HUDEP-2 (cell line): ENCODE data around the gene GDPD3.
A peak's percentile ranks its signal among the peaks of the same experiment; 100 is the strongest.

Experiments
- DNase-seq, 76 experiments: peaks; one replicate each; lab custom pipeline; 2025; ENCODE audit not compliant: unreplicated experiment in 76 of 76; lab: John Stamatoyannopoulos, UW

Gene GDPD3

DNA sequence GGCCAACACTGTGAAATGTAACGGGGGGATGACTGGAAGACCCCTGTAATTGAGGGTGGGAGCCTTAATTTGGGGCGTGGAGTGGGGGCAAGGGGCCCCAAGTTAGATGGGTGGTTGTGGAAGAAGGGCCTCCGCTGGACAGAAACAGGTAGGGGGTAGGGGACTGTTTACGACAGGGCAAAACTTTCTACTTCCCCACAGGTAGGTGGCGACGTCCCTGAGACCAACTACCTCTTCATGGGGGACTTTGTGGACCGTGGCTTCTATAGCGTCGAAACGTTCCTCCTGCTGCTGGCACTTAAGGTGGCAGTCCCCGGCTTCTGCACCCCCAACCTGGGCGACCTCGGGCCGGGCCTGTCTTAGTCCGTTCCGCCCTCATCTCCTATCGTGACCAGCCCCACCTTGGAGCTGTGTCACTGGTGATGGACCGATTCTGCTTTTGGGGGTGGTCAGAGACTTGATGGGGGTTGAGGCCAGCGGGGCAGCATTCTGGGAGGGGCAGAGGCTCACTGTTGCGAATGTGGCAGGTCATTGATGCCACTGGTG lies 30.7 kb downstream of the GDPD3 start:
- DNase-seq, result no peak

DNA sequence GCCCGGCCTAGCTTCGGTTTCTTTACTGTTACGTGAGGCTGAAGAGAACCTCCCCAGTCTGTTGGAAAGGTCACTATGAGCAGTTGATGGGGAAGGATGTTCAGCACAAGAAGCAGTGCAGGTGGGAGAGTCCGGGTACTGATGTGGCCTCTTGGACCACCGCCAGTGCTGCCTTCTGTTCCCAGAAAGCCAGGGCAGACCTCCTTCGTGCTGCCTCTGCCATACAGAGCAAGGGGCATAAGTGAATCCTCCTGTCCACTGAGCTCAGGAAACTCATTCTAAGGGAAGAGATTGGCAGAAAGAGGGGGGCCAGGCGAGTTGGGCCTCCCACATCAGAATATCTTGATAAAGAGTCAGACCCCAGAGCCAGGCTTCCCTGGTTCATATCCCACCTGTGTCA lies 33.9 kb downstream of the GDPD3 start:
- no peak for DNase-seq

DNA sequence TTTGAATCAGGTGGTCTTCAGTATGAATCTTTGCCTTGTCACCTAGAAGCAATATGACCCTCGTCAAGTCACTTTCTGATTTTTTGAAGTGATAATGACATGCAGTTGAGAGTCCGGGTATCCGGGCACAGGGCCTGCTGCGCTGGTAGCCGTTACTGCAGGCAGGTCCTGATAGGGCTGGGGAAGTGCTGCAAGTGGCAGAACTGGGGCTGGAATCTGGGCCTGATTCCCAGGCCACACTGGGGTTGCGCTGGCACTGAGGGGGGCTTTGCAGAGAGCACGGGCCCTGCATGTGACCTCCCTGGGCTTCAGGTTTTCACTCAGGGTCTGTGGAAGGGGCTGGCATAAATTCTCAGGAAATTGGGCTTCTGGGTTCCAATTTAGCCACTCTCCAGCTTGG lies 34.6 kb downstream of the GDPD3 start:
- no peak for DNase-seq

DNA sequence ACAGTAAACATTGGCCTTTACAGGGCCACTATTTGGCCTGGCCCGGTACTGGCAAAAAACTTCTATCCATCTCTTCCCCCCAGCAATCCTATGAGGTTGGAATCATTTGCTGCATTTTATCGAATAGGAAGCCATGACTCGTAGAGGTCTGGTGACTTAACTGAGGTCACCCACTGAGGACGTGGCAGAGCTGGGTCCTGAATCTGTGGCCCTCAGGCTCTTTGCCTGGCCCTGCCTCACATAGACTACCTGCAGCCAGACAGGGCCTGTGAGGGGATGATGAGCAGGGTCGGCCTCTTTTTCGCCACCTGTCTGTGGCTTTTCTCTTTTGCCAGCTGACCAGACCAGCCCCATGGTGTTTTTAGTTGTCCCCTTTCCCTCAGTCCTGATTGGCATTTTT lies 35.7 kb downstream of the GDPD3 start:
- no peak for DNase-seq

DNA sequence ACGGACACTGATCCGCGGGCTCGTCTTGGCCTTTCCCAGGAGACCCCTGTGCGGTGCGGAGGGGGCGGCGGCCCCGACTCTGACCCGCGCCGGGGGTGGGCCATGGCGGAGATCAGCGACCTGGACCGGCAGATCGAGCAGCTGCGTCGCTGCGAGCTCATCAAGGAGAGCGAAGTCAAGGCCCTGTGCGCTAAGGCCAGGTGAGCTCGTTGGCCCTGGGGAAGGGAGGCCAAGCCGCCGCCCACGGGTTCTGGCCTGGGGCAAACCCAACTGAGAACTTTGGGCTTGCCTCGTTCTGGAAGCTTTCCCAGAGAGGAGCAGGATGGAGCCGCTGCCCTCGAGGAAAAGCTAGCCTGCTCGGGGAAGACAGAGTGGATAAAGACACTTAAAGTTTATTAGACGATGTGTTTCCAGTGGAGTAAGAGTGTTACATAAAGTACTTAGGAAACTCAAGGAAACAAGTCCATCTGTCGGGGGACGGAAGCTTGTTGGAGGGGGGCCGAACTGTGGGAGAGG lies 37.0 kb downstream of the GDPD3 start:
- peak in 3 of 76 experiments; percentile 6 to 15 (median 12) for DNase-seq

DNA sequence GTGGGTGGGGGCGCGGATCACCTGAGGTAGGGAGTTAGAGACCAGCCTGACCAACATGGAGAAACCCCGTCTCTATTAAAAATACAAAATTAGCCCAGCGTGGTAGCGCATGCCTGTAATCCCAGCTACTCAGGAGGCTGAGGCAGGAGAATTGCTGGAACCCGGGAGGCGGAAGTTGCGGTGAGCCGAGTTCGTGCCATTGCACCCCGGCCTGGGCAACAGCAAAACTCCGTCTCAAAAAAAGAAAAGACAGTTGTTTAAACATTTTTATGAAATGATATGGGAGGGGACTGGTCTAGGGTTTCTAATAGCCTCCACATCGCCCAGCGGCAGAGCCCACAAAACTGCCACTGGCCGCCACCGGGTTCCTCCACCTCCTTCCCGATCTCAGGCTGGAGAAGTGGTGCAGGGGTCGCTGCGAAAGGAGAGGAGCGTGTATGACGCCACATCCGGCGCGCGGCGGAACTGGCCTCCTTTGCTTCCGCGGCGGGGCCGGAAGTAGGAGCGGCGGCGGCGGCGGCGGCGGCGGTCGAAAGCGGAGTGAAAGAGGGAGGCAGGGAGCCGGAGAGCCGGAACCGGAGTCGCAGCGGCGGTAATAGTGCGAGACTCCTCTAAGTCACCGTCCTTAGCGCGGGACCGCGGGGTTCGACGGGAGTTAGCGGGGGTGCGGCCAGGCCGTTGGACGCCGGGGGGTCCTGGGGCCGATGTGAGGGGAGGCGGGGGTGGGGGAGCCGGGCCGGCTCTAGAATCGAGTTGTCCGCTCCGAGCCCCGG lies 37.6 kb downstream of the GDPD3 start, which contains the start of gene PPP4C:
Gene PPP4C (plus strand): TSS at position 492 of the 773 bp plus-strand sequence. CDS start 384 bp downstream, outside the sequence.
- DNase-seq, result peak in 71 of 76 experiments; percentile 12 to 87 (median 73)

DNA sequence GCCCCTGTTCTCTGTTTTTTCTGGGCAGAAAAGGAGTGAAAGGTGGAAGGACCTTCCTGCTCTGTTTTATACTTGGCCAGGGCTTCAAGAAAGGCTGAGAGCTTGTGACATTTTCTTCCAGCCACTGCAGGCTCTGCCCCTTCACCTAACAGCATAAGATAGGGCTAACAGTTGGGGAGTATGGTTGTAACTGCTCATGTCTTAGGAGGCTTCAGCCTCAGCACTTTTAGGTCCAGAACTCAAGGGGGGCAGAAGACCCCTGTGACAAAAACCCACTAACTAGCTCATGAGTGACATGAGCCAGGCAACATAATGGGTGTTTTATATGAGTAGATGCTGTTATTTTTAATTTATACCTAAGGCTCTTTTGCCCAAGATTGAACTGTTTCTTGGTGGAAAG lies 42.8 kb downstream of the GDPD3 start:
- DNase-seq, result peak in 3 of 76 experiments; percentile 19 to 53 (median 43)

DNA sequence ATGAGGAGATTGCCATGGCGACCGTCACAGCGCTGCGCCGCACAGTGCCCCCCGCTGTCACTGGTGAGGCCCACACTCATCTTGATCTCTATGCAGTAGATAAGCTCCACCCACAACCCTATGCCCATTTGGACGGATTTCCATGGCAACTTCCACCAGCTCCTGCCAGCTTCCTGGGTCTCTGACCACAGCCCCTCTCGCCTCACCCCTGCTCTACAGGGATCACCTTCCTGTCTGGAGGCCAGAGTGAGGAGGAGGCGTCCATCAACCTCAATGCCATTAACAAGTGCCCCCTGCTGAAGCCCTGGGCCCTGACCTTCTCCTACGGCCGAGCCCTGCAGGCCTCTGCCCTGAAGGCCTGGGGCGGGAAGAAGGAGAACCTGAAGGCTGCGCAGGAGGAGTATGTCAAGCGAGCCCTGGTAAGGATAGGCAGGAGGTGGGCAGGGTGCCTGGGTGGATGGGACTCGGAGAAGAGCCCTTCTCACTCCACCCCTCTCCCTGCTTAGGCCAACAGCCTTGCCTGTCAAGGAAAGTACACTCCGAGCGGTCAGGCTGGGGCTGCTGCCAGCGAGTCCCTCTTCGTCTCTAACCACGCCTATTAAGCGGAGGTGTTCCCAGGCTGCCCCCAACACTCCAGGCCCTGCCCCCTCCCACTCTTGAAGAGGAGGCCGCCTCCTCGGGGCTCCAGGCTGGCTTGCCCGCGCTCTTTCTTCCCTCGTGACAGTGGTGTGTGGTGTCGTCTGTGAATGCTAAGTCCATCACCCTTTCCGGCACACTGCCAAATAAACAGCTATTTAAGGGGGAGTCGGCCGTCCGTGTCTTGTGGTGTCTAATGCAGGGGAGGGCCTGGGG lies 43.5 kb downstream of the GDPD3 start:
- peak in 36 of 76 experiments; percentile 10 to 86 (median 41) for DNase-seq

DNA sequence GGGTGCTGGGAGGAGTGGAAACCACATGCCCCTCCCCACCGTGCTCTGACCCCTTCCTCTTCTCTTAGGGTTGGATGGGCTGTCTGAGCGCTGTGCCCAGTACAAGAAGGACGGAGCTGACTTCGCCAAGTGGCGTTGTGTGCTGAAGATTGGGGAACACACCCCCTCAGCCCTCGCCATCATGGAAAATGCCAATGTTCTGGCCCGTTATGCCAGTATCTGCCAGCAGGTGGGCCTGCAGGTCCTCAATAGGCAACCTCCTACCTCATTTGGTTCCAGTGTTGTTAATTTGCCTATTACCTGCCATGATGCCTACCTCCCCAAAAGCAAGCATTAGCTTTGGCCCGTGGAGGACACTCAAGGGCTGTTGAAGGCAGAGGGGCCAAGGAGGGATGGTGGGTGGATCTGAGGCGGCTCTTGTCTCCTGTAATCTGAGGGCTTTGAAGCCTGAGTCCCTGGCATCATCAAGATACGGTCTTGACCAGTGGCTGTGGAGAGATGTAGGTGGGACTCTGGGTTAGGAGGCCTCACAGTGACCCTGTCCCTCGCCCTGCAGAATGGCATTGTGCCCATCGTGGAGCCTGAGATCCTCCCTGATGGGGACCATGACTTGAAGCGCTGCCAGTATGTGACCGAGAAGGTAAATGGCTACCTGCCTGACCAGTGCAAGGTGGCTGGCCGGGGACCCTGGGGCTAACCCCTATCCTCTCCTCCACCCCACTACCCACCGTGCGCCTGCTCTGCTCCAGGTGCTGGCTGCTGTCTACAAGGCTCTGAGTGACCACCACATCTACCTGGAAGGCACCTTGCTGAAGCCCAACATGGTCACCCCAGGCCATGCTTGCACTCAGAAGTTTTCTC lies 44.4 kb downstream of the GDPD3 start:
- DNase-seq, result peak in 45 of 76 experiments; percentile 5 to 64 (median 32)

DNA sequence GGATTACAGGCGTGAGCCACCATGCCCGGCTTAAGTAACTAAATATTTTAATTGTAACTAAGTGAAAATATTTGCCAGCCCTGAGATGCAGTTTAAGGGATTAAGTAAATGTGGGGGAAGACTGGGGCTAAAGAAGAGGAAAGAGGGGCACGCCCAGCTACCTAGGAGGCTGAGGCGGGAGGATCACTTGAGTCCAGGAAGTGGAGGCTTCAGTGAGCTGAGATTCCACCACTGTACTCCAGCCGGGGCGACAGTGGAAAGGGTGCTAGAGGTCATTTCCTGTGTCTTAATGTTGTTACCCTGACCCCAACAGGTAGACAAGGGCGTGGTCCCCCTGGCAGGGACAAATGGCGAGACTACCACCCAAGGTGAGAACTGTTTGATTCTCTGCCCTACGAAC lies 45.0 kb downstream of the GDPD3 start:
- no peak for DNase-seq

DNA sequence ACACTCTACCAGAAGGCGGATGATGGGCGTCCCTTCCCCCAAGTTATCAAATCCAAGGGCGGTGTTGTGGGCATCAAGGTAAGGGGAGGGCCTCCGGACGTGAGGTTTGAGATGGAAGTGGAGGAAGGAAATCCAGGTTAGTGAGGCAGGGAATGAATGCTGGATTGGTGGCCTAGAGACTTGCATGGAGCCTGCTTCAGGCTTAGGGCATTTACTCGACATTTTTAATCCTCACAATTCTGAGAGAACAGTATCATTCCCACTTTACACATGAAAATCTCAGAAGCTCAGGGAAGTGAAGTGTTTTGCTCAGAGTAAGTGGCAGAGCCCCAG lies 45.8 kb downstream of the GDPD3 start:
- no peak for DNase-seq

DNA sequence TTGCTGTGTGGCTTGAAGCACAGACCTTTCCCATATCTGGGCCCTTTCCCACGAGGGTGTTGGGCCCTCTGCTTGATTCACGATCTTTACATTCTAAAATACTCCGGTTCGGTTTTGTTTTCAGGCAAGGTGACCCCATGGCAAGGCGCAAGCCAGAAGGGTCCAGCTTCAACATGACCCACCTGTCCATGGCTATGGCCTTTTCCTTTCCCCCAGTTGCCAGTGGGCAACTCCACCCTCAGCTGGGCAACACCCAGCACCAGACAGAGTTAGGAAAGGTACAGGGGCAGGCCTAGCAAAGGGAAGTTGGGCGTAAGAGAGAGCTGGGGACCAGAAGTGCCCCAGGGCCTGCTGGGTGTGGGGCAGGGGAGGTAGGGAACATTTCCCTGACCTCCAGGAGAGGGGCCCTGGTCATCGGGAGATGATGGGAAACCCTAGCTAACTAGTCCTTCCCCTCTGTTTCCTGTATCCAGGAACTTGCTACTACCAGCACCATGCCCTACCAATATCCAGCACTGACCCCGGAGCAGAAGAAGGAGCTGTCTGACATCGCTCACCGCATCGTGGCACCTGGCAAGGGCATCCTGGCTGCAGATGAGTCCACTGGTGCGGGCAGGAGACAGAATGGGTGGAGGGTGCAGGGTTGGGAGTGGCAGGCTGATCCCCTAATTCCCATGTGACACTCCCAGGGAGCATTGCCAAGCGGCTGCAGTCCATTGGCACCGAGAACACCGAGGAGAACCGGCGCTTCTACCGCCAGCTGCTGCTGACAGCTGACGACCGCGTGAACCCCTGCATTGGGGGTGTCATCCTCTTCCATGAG lies 46.4 kb downstream of the GDPD3 start:
- DNase-seq, result peak in 1 of 76 experiments; percentile 48

DNA sequence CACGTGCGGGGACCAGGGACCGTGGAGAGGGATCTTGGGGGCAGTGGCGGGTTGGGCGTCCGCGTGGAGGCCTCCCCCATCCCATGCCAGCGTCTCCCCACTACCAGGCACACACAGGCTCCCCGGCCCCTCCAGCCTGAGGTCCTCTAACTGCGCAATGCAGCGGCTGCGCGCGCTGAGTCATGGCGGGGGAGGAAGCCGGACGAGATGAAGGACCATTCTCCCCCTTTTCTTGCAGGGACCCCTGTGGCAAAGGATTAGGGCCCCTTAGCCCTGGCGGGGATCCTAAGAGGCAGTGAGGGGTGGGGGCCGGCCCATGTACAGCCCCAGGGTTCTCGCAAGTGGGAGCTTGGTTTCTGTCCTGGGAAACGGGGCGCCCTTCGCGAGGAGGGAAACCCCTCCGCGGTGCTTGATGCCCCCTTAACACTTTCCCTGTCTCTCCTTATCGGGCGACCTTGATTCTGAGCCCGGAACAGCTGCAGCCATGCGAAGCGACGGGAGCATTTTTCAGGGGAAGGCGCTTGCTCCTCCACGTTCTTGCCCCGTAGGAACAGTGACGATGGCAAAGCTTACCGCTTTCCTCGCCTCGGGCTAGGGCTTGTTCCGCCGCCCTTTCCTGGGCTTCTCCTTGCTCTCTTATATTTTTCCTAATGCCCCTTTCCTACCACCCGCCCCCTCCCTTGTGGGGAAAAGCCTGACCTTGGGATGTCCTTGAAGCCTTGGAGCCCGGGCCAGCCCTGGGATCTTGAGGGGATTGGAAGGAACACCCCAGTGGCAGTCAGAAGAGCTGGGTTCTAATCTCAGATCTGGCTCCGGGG lies 47.2 kb downstream of the GDPD3 start:
- peak in 12 of 76 experiments; percentile 25 to 59 (median 42) for DNase-seq

DNA sequence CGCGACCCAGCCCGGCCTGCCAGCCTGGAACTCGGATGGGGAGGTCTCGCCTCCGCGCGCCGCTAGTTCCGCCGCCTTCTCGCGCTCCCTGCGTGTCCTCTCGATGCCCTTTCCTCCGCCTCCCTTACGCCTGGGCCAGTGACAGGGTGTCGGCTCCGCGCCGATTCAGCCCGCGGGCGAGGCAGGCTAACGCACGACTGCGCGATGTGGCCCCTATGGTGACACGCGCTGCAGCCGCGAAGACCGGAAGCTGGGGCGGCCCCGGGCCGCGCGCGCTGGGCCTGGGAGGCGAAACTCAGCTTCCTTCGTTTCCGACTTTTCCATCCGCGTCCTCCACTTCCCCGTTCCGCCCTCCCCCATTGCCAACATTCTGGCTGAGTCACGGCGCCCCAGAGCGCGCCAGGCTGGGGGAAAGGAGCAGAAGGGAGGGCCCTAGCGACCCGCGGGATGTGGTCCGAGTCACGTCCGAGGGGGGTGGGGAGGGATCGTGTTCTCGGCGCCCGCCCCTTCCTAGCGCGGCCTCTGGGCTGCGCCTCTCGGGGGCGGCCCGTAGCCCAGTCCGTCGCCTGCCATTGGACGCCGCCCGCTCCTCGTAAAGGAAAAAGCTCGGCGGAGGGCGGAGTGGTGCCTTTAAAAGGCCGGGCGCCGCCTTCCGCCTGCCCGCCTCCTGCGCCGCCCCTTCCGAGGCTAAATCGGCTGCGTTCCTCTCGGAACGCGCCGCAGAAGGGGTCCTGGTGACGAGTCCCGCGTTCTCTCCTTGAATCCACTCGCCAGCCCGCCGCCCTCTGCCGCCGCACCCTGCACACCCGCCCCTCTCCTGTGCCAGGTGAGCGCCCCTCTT lies 48.0 kb downstream of the GDPD3 start, which contains the start of gene ALDOA:
Gene ALDOA (plus strand): TSS at position 659 of the 841 bp plus-strand sequence. CDS start 1,138 bp downstream, outside the sequence.
- peak in 75 of 76 experiments; percentile 28 to 97 (median 92) for DNase-seq

DNA sequence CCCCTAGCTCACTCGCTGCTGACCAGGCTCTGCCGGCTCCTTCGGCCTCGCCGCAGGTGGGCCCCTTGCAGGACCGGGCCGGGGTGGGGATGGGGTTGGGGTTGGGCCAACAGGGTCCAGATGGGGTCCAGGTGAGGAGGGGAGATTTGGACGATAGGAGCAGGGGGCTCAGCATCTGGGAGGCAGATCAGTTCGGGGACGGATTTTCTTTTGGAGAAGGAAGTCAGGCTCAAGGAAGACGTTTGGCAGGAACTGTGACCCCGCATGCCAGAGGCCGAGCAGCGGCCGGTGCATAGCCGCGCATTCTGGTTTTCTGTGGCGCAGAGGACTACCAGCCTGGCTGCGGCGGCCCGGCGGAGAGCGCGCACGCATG lies 48.6 kb downstream of the GDPD3 start:
- DNase-seq, result peak in 1 of 76 experiments; percentile 55

DNA sequence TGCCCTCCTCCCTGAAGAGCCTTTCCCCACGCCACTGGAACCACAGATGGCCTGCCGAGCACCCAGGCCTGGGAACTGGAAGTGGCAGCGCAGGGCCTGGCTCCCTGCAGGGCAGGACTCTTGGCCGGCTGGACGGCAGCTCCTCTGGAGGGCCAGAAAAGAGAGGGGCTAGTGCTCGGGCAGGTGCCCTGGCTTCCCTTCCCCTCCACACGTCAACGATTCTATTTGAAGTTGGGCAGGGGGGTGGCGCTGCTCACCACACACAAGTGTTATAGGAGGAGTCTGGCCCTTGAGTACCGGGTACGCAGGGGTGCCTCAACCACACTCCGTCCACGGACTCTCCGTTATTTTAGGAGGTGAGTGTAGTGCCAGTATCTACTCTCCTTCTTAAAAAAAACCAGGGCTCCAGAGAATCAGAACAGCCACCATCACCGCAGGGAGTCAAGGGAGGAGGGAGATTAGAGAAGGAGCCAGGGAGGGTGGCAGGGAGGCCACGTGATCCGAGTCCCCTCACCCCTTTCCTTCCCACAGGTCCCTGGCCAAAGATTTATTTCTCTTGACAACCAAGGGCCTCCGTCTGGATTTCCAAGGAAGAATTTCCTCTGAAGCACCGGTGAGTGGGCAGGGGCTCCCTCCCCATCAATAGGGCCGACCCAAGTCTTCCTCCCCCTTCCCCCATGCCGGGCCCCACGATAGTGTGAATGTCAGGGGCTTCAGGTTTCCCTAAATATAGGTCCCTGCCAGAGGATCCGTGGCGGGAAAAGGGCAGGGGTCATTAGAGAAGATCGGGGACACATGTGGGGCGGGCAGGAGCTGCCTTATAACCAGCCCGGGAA lies 49.2 kb downstream of the GDPD3 start:
- DNase-seq, result peak in 57 of 76 experiments; percentile 16 to 71 (median 46)
